ENCODE measurements around the gene CXCL1. TPM values are rescaled to one million over a fixed set of nuclear protein-coding genes. Genes with fewer than 3 reads are reported as not detected.

Gene CXCL1
- total and polyA plus RNA-seq, 2 donors (not counting 1 experiment from before 2014, with no cell fraction given), result 0.24 TPM; not detected in 1

DNA sequence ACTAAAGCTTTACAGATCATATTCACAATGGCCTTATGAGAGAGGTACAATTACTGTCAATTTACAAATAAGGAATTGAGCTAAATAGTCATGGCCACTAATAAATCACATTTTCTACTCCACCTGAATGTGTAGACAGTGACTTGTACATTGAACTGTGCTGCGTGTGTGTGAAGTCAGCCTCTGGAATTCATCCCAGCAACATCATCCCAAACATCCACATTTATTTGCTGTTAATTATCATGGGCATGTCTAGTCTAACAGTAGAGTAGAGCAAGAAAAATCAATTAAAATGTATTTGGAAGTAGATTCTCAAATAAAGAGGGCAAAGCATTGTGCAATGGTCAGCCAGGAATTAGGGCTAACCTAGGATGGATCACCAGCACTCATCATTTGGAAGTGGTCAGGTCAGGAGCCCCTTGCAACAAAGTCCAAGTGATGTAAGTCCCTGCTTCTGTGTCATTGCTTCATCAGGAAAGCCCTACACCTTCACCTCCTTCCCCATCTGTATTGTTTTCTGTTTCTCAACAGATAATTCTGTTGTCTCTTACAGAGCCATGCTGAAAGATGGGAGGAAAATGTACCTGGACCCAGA, 20.9 kb upstream of the CXCL1 start:
- no peaks in the 10 kb centered on the region for H3K4me1 Mint-ChIP-seq
- H3K9me3 ChIP-seq (ENCODE audit: control extremely low read depth in 1 of 3, control insufficient read depth in 2 of 3, insufficient read depth in 1 of 3, low read length in 2 of 3), result no peaks in the 10 kb centered on the region
- no peak overlapping the region for H3K27ac Mint-ChIP-seq
- H2AFZ ChIP-seq (ENCODE audit: insufficient read depth, low read depth, low read length, poor library complexity, severe bottlenecking), result no peak overlapping the region
- peaks cover 20% of the 10 kb centered on the region for H3K27me3 Mint-ChIP-seq
- no peak overlapping the region for H3K27ac ChIP-seq (ENCODE audit: low read length in 2 of 2)
- no peak overlapping the region for H3K4me2 ChIP-seq (replicated peaks; ENCODE audit: low read depth, low read length, poor library complexity, severe bottlenecking)
- H3K79me2 ChIP-seq (ENCODE audit: control insufficient read depth, insufficient read depth, low read length), result no peaks in the 10 kb centered on the region
- ChIA-PET CTCF (no interaction called here), POLR2A (no interaction called here)
- H3K36me3 ChIP-seq (replicated peaks in 1 of 2; ENCODE audit: control extremely low read depth in 1 of 2, control insufficient read depth in 1 of 2, extremely low read depth in 1 of 2, insufficient read depth in 2 of 2, low read length in 1 of 2), result no peaks in the 10 kb centered on the region
- WGBS (ENCODE audit: insufficient coverage), result no CpG with 5 or more reads among the region's 1 CpG
- H4K20me1 ChIP-seq (ENCODE audit: control insufficient read depth, insufficient read depth, low read length, poor library complexity, severe bottlenecking), result no peaks in the 10 kb centered on the region
- H3K4me1 ChIP-seq (ENCODE audit: control insufficient read depth in 2 of 2, insufficient read depth in 2 of 2, low read length in 2 of 2), result no peaks in the 10 kb centered on the region
- no peak overlapping the region for H3K4me3 Mint-ChIP-seq
- H3K9ac ChIP-seq (ENCODE audit: low read length), result no peak overlapping the region
- intact Hi-C loops (cut with micrococcal nuclease), result no loop called here
- no peak overlapping the region for H3K4me3 ChIP-seq (ENCODE audit: control extremely low read depth in 1 of 5, extremely low read depth in 1 of 5, insufficient read depth in 1 of 5, low read depth in 2 of 5, low read length in 4 of 5)
- ATAC-seq (ENCODE audit: low read depth) (no peak), DNase-seq (no peak)
- TF ChIP-seq, protein P1, sequence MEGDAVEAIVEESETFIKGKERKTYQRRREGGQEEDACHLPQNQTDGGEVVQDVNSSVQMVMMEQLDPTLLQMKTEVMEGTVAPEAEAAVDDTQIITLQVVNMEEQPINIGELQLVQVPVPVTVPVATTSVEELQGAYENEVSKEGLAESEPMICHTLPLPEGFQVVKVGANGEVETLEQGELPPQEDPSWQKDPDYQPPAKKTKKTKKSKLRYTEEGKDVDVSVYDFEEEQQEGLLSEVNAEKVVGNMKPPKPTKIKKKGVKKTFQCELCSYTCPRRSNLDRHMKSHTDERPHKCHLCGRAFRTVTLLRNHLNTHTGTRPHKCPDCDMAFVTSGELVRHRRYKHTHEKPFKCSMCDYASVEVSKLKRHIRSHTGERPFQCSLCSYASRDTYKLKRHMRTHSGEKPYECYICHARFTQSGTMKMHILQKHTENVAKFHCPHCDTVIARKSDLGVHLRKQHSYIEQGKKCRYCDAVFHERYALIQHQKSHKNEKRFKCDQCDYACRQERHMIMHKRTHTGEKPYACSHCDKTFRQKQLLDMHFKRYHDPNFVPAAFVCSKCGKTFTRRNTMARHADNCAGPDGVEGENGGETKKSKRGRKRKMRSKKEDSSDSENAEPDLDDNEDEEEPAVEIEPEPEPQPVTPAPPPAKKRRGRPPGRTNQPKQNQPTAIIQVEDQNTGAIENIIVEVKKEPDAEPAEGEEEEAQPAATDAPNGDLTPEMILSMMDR (IDR thresholded peaks at IDR 0.05), result no peak
- no peak for TF ChIP-seq EZH2 (IDR thresholded peaks at IDR 0.05; ENCODE audit: borderline replicate concordance, insufficient read depth, low read depth, low read length, poor library complexity, severe bottlenecking)
- no peaks in the 10 kb centered on the region for H3K9me3 Mint-ChIP-seq (ENCODE audit: insufficient read depth)
- no peaks in the 10 kb centered on the region for H3K27me3 ChIP-seq (replicated peaks in 1 of 4; ENCODE audit: control extremely low read depth in 1 of 4, control insufficient read depth in 3 of 4, insufficient read depth in 4 of 4, low read length in 3 of 4)

DNA sequence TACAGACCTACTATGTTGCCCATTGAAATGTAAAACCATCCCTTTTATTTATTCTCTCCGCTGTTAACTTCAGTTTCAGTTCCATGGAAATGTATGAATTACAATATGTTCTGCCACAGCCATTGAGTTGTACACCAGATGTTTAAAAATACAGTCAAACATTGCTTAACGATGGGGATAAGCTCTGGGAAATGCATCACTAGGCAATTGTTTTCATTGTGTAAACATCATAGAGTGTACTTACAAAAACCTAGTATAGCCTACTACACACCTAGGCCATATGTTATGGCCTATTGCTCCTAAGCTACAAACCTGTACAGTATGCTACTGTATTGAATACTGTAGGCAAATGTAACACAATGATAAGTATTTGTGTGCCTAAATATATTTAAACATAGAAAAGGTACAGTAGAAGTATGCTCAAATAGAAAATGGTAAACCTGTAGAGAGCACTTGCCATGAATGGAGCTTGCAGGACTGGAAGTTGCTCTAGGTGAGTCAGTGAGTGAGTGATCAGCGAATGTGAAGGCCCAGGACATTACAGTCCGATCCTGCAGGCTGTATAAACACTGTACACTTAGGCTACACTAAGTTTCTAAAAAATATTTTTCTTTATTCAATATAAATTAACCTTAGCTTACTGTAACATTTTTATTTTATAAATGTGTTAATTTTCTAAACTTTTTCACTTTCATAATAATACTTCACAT, 18.8 kb upstream of the CXCL1 start:
- H3K27ac ChIP-seq (ENCODE audit: low read length in 2 of 2), result no peak overlapping the region
- H3K9me3 Mint-ChIP-seq (ENCODE audit: insufficient read depth), result no peaks in the 10 kb centered on the region
- no peak overlapping the region for H2AFZ ChIP-seq (ENCODE audit: insufficient read depth, low read depth, low read length, poor library complexity, severe bottlenecking)
- intact Hi-C loops (cut with micrococcal nuclease), result no loop called here
- H3K79me2 ChIP-seq (ENCODE audit: control insufficient read depth, insufficient read depth, low read length), result no peaks in the 10 kb centered on the region
- H3K27me3 ChIP-seq (replicated peaks in 1 of 4; ENCODE audit: control extremely low read depth in 1 of 4, control insufficient read depth in 3 of 4, insufficient read depth in 4 of 4, low read length in 3 of 4), result no peaks in the 10 kb centered on the region
- H3K9ac ChIP-seq (ENCODE audit: low read length), result no peak overlapping the region
- no peaks in the 10 kb centered on the region for H3K4me1 Mint-ChIP-seq
- H4K20me1 ChIP-seq (ENCODE audit: control insufficient read depth, insufficient read depth, low read length, poor library complexity, severe bottlenecking), result no peaks in the 10 kb centered on the region
- CTCF ChIA-PET, result no interaction called here
- no peak overlapping the region for H3K4me3 ChIP-seq (ENCODE audit: control extremely low read depth in 1 of 5, extremely low read depth in 1 of 5, insufficient read depth in 1 of 5, low read depth in 2 of 5, low read length in 4 of 5)
- no peak for ATAC-seq (ENCODE audit: low read depth)
- H3K4me1 ChIP-seq (ENCODE audit: control insufficient read depth in 2 of 2, insufficient read depth in 2 of 2, low read length in 2 of 2), result no peaks in the 10 kb centered on the region
- H3K27me3 Mint-ChIP-seq, result peaks cover 33% of the 10 kb centered on the region
- DNase-seq, result no peak
- no peak overlapping the region for H3K4me2 ChIP-seq (replicated peaks; ENCODE audit: low read depth, low read length, poor library complexity, severe bottlenecking)
- POLR2A ChIA-PET, result no interaction called here
- H3K36me3 ChIP-seq (replicated peaks in 1 of 2; ENCODE audit: control extremely low read depth in 1 of 2, control insufficient read depth in 1 of 2, extremely low read depth in 1 of 2, insufficient read depth in 2 of 2, low read length in 1 of 2), result no peaks in the 10 kb centered on the region
- no peak for TF ChIP-seq EZH2 (IDR thresholded peaks at IDR 0.05; ENCODE audit: borderline replicate concordance, insufficient read depth, low read depth, low read length, poor library complexity, severe bottlenecking)
- TF ChIP-seq, protein P1 (IDR thresholded peaks at IDR 0.05), result no peak
- no CpG with 5 or more reads among the region's 4 CpGs for WGBS (ENCODE audit: insufficient coverage)
- H3K4me3 Mint-ChIP-seq, result no peak overlapping the region
- no peak overlapping the region for H3K27ac Mint-ChIP-seq
- H3K9me3 ChIP-seq (ENCODE audit: control extremely low read depth in 1 of 3, control insufficient read depth in 2 of 3, insufficient read depth in 1 of 3, low read length in 2 of 3), result no peaks in the 10 kb centered on the region
